Measurements from ENCODE around the gene HHIPL1.

- TF ChIP-seq, protein P1, sequence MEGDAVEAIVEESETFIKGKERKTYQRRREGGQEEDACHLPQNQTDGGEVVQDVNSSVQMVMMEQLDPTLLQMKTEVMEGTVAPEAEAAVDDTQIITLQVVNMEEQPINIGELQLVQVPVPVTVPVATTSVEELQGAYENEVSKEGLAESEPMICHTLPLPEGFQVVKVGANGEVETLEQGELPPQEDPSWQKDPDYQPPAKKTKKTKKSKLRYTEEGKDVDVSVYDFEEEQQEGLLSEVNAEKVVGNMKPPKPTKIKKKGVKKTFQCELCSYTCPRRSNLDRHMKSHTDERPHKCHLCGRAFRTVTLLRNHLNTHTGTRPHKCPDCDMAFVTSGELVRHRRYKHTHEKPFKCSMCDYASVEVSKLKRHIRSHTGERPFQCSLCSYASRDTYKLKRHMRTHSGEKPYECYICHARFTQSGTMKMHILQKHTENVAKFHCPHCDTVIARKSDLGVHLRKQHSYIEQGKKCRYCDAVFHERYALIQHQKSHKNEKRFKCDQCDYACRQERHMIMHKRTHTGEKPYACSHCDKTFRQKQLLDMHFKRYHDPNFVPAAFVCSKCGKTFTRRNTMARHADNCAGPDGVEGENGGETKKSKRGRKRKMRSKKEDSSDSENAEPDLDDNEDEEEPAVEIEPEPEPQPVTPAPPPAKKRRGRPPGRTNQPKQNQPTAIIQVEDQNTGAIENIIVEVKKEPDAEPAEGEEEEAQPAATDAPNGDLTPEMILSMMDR (IDR thresholded peaks at IDR 0.05; ENCODE audit: low read depth, low read length, poor library complexity, severe bottlenecking): no peak
- no peak for TF ChIP-seq EZH2phosphoT487 (IDR thresholded peaks at IDR 0.05; ENCODE audit: borderline replicate concordance, low read length)
Measured at GRCh38 chr14:99598774-99599173, 46.2 kb upstream of the HHIPL1 start.

Measured in DOHH2 (cell line).